ENCODE measurements around the gene COL4A1.

COL4A1 gene

GRCh38 chr13:110224519-110224918 is 82.4 kb downstream of the COL4A1 start:
- TF ChIP-seq CTCF (IDR thresholded peaks at IDR 0.05; ENCODE audit: insufficient read depth, low read depth, low read length, missing control alignments), result no peak
- H3K4me3 ChIP-seq (ENCODE audit: low read depth, low read length), result no peak overlapping the region
- no peak for DNase-seq (ENCODE audit: low read depth)

- no peak overlapping the region for H3K4me3 ChIP-seq (ENCODE audit: low read depth, low read length)
- no peak for TF ChIP-seq CTCF (IDR thresholded peaks at IDR 0.05; ENCODE audit: insufficient read depth, low read depth, low read length, missing control alignments)
- no peak for DNase-seq (ENCODE audit: low read depth)
Measured at GRCh38 chr13:110221406-110222117, 85.4 kb downstream of the COL4A1 start.

GRCh38 chr13:110220471-110220870 is 86.5 kb downstream of the COL4A1 start:
- DNase-seq (ENCODE audit: low read depth), result no peak
- no peak overlapping the region for H3K4me3 ChIP-seq (ENCODE audit: low read depth, low read length)
- no peak for TF ChIP-seq CTCF (IDR thresholded peaks at IDR 0.05; ENCODE audit: insufficient read depth, low read depth, low read length, missing control alignments)

- DNase-seq (ENCODE audit: low read depth), result no peak
- no peak overlapping the region for H3K4me3 ChIP-seq (ENCODE audit: low read depth, low read length)
- TF ChIP-seq CTCF (IDR thresholded peaks at IDR 0.05; ENCODE audit: insufficient read depth, low read depth, low read length, missing control alignments), result no peak
Measured at GRCh38 chr13:110218581-110219201, 88.3 kb downstream of the COL4A1 start.

- no peak for DNase-seq (ENCODE audit: low read depth)
- no peak overlapping the region for H3K4me3 ChIP-seq (ENCODE audit: low read depth, low read length)
- TF ChIP-seq CTCF (IDR thresholded peaks at IDR 0.05; ENCODE audit: insufficient read depth, low read depth, low read length, missing control alignments), result no peak
Measured at GRCh38 chr13:110217811-110218210, 89.1 kb downstream of the COL4A1 start.

- no peak for DNase-seq (ENCODE audit: low read depth)
- H3K4me3 ChIP-seq (ENCODE audit: low read depth, low read length), result no peak overlapping the region
- TF ChIP-seq CTCF (IDR thresholded peaks at IDR 0.05; ENCODE audit: insufficient read depth, low read depth, low read length, missing control alignments), result no peak
Measured at GRCh38 chr13:110217085-110217484, 89.9 kb downstream of the COL4A1 start.
